ENCODE data around the gene CAPN1.
"Not testable (repeated sequence)": the region's sequence is repeated elsewhere in the genome, so short reads cannot be mapped to it uniquely, and the experiment has no call there.

The CAPN1 gene

GRCh38 chr11:65181569-65182257 is at the start of gene CAPN1:
Gene CAPN1, plus strand, starts transcription at chr11:65181928. Its CDS starts 774 bp downstream, at chr11:65182702.
- DNase-seq (ENCODE audit: low read depth): peak; percentile 89

- no peak for DNase-seq (ENCODE audit: low read depth)
Measured at GRCh38 chr11:65132238-65132987, 49.3 kb upstream of the CAPN1 start.

- no peak for DNase-seq (ENCODE audit: low read depth)
Measured at GRCh38 chr11:65132988-65133700, 48.6 kb upstream of the CAPN1 start.

- DNase-seq (ENCODE audit: low read depth): no peak
Measured at GRCh38 chr11:65133724-65134123, 48.0 kb upstream of the CAPN1 start.

GRCh38 chr11:65134240-65134951 is 47.3 kb upstream of the CAPN1 start, which contains the start of gene SYVN1:
Gene SYVN1, minus strand, starts transcription at chr11:65134519. Its CDS starts 918 bp downstream, at chr11:65133601.
- DNase-seq (ENCODE audit: low read depth): peak; percentile 86

GRCh38 chr11:65134952-65135632 is 46.6 kb upstream of the CAPN1 start:
- peak; percentile 90 for DNase-seq (ENCODE audit: low read depth)

GRCh38 chr11:65135633-65136145 is 46.0 kb upstream of the CAPN1 start:
- no peak for DNase-seq (ENCODE audit: low read depth)

- DNase-seq (ENCODE audit: low read depth): no peak
Measured at GRCh38 chr11:65136515-65137096, 45.1 kb upstream of the CAPN1 start.

- DNase-seq (ENCODE audit: low read depth): no peak
Measured at GRCh38 chr11:65141896-65142494, 39.7 kb upstream of the CAPN1 start.

GRCh38 chr11:65147352-65148075 is 34.2 kb upstream of the CAPN1 start:
- DNase-seq (ENCODE audit: low read depth): no peak

GRCh38 chr11:65148657-65149056 is 33.1 kb upstream of the CAPN1 start:
- DNase-seq (ENCODE audit: low read depth): no peak

- DNase-seq (ENCODE audit: low read depth): not testable (repeated sequence)
Measured at GRCh38 chr11:65150131-65150508, 31.6 kb upstream of the CAPN1 start.

- DNase-seq (ENCODE audit: low read depth): peak; percentile 75
Measured at GRCh38 chr11:65150509-65151299, 31.0 kb upstream of the CAPN1 start.

- DNase-seq (ENCODE audit: low read depth): no peak
Measured at GRCh38 chr11:65151331-65151899, 30.3 kb upstream of the CAPN1 start.

GRCh38 chr11:65152122-65152521 is 29.6 kb upstream of the CAPN1 start:
- DNase-seq (ENCODE audit: low read depth): no peak

- DNase-seq (ENCODE audit: low read depth): no peak
Measured at GRCh38 chr11:65156256-65156655, 25.5 kb upstream of the CAPN1 start.

- DNase-seq (ENCODE audit: low read depth): no peak
Measured at GRCh38 chr11:65156926-65157325, 24.8 kb upstream of the CAPN1 start.

- DNase-seq (ENCODE audit: low read depth): no peak
Measured at GRCh38 chr11:65157336-65157735, 24.4 kb upstream of the CAPN1 start.

GRCh38 chr11:65159012-65159411 is 22.7 kb upstream of the CAPN1 start:
- DNase-seq (ENCODE audit: low read depth): no peak
